ENCODE measurements around the gene FIGLA.
"Not testable (repeated sequence)": the region's sequence is repeated elsewhere in the genome, so short reads cannot be mapped to it uniquely, and the experiment has no call there.

The FIGLA gene

GRCh38 chr2:70744397-70744796, 46.0 kb downstream of the FIGLA start:
- Histone ChIP-seq H3K9me3 (ENCODE audit: low read length) (no peaks in the 10 kb centered on the region), H3K4me3 (ENCODE audit: low read length) (no peak overlapping the region), H2AFZ (ENCODE audit: low read depth, low read length) (no peak overlapping the region), H3K27me3 (ENCODE audit: insufficient read depth, low read length) (no peaks in the 10 kb centered on the region), H3K4me1 (ENCODE audit: insufficient read depth, low read length) (peaks cover 64% of the 10 kb centered on the region), H3K36me3 (ENCODE audit: insufficient read depth, low read length) (peaks cover 9% of the 10 kb centered on the region)

- Histone ChIP-seq H3K9me3 (ENCODE audit: low read length) (no peaks in the 10 kb centered on the region), H3K36me3 (ENCODE audit: insufficient read depth, low read length) (peaks cover 9% of the 10 kb centered on the region), H3K4me3 (ENCODE audit: low read length) (no peak overlapping the region), H3K27me3 (ENCODE audit: insufficient read depth, low read length) (no peaks in the 10 kb centered on the region), H2AFZ (ENCODE audit: low read depth, low read length) (no peak overlapping the region), H3K4me1 (ENCODE audit: insufficient read depth, low read length) (peaks cover 64% of the 10 kb centered on the region)
Observed at GRCh38 chr2:70743677-70744076, 46.8 kb downstream of the FIGLA start.

GRCh38 chr2:70743068-70743467, 47.4 kb downstream of the FIGLA start:
- Histone ChIP-seq H3K9me3 (ENCODE audit: low read length) (no peaks in the 10 kb centered on the region), H3K4me3 (ENCODE audit: low read length) (no peak overlapping the region), H2AFZ (ENCODE audit: low read depth, low read length) (no peak overlapping the region), H3K27me3 (ENCODE audit: insufficient read depth, low read length) (no peaks in the 10 kb centered on the region), H3K4me1 (ENCODE audit: insufficient read depth, low read length) (peaks cover 61% of the 10 kb centered on the region), H3K36me3 (ENCODE audit: insufficient read depth, low read length) (peaks cover 9% of the 10 kb centered on the region)

DNA sequence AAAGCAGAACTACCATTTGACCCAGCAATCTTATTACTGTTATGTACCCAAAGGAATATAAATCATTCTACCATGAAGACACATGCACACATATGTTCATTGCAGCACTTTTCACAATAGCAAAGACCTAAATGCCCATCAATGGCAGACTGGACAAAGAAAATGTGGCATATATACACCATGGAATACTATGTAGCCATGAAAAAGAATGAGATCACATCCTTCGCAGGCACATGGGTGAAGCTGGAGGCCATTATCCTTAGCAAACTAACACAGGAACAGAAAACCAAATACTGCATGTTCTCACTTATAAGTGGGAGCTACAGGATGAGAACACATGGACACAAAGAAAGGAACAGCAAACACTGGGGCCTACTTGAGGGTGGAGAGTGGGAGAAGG, 51.0 kb downstream of the FIGLA start:
- not testable (repeated sequence) for H3K27me3 ChIP-seq (ENCODE audit: insufficient read depth, low read length); H3K4me3 ChIP-seq (ENCODE audit: low read length); H2AFZ ChIP-seq (ENCODE audit: low read depth, low read length); H3K36me3 ChIP-seq (ENCODE audit: insufficient read depth, low read length); H3K9me3 ChIP-seq (ENCODE audit: low read length)
- peaks cover 44% of the 10 kb centered on the region for H3K4me1 ChIP-seq (ENCODE audit: insufficient read depth, low read length)

DNA sequence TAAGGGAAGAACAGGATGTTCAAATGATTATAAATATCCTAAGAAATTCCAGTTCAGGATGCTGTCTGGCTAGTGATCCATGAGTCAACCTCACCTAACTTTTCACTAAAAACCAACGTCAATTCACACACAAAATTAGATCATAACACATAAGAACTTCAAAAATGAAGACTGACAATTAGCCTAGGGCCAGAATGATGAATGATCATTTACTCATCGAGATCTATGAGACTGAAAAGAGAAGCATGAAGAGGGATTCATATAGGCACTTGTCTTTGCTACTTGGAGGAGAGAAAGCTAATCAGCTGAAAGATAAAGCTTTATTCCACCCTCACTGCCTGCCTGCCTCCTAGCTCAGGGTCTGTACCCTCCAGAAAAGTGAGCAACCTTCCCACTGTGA, 52.3 kb downstream of the FIGLA start:
- Histone ChIP-seq H2AFZ (ENCODE audit: low read depth, low read length) (no peak overlapping the region), H3K4me1 (ENCODE audit: insufficient read depth, low read length) (peaks cover 45% of the 10 kb centered on the region), H3K36me3 (ENCODE audit: insufficient read depth, low read length) (peaks cover 9% of the 10 kb centered on the region), H3K9me3 (ENCODE audit: low read length) (no peaks in the 10 kb centered on the region), H3K4me3 (ENCODE audit: low read length) (no peak overlapping the region), H3K27me3 (ENCODE audit: insufficient read depth, low read length) (no peaks in the 10 kb centered on the region)

DNA sequence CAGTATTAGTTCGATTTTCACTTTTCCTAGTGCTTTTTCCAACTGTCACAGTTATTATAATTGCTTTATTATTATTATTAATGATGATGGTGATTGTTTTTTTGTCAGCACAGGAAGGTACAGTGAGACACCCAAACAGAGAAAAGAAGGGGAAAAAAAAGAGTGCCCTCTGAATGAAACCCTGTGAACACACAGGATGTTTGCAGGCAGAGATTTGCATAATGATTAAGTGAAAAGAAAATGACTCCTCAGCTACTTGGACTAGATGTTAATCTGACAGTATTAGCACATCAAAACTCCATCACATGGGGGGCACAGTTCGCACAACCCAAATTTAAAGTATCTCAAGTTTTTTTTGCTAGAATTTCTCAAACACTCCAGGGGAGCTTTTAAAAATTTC, 55.4 kb downstream of the FIGLA start:
- peaks cover 57% of the 10 kb centered on the region for H3K4me1 ChIP-seq (ENCODE audit: insufficient read depth, low read length)
- no peaks in the 10 kb centered on the region for H3K36me3 ChIP-seq (ENCODE audit: insufficient read depth, low read length)
- H2AFZ ChIP-seq (ENCODE audit: low read depth, low read length): no peak overlapping the region
- no peak overlapping the region for H3K4me3 ChIP-seq (ENCODE audit: low read length)
- H3K27me3 ChIP-seq (ENCODE audit: insufficient read depth, low read length): no peaks in the 10 kb centered on the region
- no peaks in the 10 kb centered on the region for H3K9me3 ChIP-seq (ENCODE audit: low read length)

DNA sequence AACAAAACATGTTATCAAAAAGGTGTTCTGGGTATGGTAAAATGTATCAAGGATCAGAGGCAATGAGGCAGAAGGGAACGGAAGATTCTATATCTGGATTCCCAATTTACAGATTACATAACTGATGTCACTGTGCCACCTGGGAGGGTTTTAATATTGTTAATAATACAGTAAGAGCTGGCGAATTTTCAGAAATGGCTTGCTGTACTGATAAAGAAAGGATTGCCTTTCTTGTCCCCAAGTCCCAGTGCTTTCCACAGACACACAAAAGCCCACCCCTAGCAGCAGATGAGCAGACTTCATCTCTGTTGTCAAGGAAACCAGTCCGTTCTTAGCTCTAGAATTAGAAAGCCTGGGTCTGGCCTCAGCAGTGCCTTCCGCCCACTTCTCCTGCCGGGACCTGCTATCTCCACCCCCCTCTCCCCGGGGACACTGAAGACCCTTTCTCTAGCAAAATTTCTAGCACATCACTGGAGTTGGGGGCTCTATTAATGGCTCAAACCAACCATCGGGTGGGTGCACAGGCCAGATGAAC, 56.7 kb downstream of the FIGLA start:
- H3K36me3 ChIP-seq (ENCODE audit: insufficient read depth, low read length): peaks cover 2% of the 10 kb centered on the region
- H2AFZ ChIP-seq (ENCODE audit: low read depth, low read length): no peak overlapping the region
- H3K4me3 ChIP-seq (ENCODE audit: low read length): no peak overlapping the region
- H3K27me3 ChIP-seq (ENCODE audit: insufficient read depth, low read length): no peaks in the 10 kb centered on the region
- no peaks in the 10 kb centered on the region for H3K9me3 ChIP-seq (ENCODE audit: low read length)
- peaks cover 60% of the 10 kb centered on the region for H3K4me1 ChIP-seq (ENCODE audit: insufficient read depth, low read length)

GRCh38 chr2:70732766-70733645, 57.4 kb downstream of the FIGLA start:
- peaks cover 3% of the 10 kb centered on the region for H3K36me3 ChIP-seq (ENCODE audit: insufficient read depth, low read length)
- H3K4me1 ChIP-seq (ENCODE audit: insufficient read depth, low read length): peaks cover 60% of the 10 kb centered on the region
- no peak overlapping the region for H2AFZ ChIP-seq (ENCODE audit: low read depth, low read length)
- no peaks in the 10 kb centered on the region for H3K9me3 ChIP-seq (ENCODE audit: low read length)
- H3K27me3 ChIP-seq (ENCODE audit: insufficient read depth, low read length): no peaks in the 10 kb centered on the region
- no peak overlapping the region for H3K4me3 ChIP-seq (ENCODE audit: low read length)

GRCh38 chr2:70730730-70731129, 59.7 kb downstream of the FIGLA start:
- no peaks in the 10 kb centered on the region for H3K9me3 ChIP-seq (ENCODE audit: low read length)
- no peak overlapping the region for H2AFZ ChIP-seq (ENCODE audit: low read depth, low read length)
- peaks cover 3% of the 10 kb centered on the region for H3K36me3 ChIP-seq (ENCODE audit: insufficient read depth, low read length)
- no peak overlapping the region for H3K4me3 ChIP-seq (ENCODE audit: low read length)
- no peaks in the 10 kb centered on the region for H3K27me3 ChIP-seq (ENCODE audit: insufficient read depth, low read length)
- H3K4me1 ChIP-seq (ENCODE audit: insufficient read depth, low read length): peaks cover 71% of the 10 kb centered on the region

- no peak overlapping the region for H2AFZ ChIP-seq (ENCODE audit: low read depth, low read length)
- H3K36me3 ChIP-seq (ENCODE audit: insufficient read depth, low read length): peaks cover 3% of the 10 kb centered on the region
- no peaks in the 10 kb centered on the region for H3K9me3 ChIP-seq (ENCODE audit: low read length)
- H3K27me3 ChIP-seq (ENCODE audit: insufficient read depth, low read length): no peaks in the 10 kb centered on the region
- H3K4me3 ChIP-seq (ENCODE audit: low read length): no peak overlapping the region
- H3K4me1 ChIP-seq (ENCODE audit: insufficient read depth, low read length): peaks cover 67% of the 10 kb centered on the region
Observed at GRCh38 chr2:70729647-70730046, 60.8 kb downstream of the FIGLA start.

GRCh38 chr2:70728128-70728527, 62.3 kb downstream of the FIGLA start:
- H3K4me1 ChIP-seq (ENCODE audit: insufficient read depth, low read length): peaks cover 65% of the 10 kb centered on the region

More at GRCh38 chr2:70728128-70728527, 62.3 kb downstream of the FIGLA start:
- Histone ChIP-seq H3K36me3 (ENCODE audit: insufficient read depth, low read length) (peaks cover 3% of the 10 kb centered on the region), H3K4me3 (ENCODE audit: low read length) (no peak overlapping the region), H3K27me3 (ENCODE audit: insufficient read depth, low read length) (no peaks in the 10 kb centered on the region), H2AFZ (ENCODE audit: low read depth, low read length) (no peak overlapping the region), H3K9me3 (ENCODE audit: low read length) (no peaks in the 10 kb centered on the region)

All from neuron (in vitro differentiated cells).